Ecto neural progenitor cell (in vitro differentiated cells): ENCODE measurements around the gene DNPEP.

Experiments used
- DNase-seq: peaks from one replicate; pipeline ENCODE4 v3.0.0-alpha.2; 2018; ENCODE audit warnings: low spot score

The DNPEP gene

DNA sequence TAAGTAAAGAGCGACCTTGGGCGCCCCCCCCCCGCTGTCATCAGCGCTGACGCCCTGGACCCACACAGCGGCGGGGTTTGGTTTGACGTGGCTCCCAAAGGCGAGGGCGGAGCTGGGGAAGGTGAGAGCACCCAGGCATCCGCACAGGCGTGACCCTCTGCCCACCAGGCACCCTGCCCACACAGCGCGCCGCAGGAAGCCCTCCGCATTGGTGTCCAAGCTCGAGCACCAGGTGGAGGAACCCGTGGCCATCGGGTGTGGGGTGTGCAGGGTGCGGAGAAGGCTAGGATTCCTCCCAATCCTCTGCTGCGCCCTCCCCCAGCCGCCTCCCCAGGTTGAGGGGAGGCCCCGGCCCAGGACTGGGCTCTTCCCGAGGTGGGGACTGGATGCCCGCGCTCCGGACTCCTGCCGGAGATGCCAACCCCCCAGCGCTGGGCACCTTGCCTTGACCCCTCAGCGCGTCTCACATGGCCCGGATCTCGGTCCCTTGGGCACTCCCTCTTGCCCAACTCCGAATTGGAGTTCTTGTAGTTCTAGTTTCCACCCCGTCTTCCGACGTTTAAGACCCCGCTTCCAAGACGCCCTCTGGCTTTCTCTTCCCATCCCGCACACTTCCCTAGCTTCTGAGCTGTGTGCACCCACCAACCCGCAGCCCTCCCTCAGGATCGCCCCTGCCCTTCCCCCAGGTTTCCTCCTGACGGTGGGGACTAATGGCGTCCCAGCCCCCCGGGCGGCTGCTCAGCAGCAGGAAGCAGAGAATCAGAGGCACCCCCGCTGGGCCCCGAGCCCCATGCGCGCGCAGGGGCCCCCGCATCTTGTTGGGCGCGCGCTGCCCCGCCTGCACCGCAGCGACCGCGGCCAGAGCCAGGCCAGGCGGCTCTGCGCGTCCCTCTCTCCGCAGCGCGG, 29.3 kb downstream of the DNPEP start:
- no peak for DNase-seq

DNA sequence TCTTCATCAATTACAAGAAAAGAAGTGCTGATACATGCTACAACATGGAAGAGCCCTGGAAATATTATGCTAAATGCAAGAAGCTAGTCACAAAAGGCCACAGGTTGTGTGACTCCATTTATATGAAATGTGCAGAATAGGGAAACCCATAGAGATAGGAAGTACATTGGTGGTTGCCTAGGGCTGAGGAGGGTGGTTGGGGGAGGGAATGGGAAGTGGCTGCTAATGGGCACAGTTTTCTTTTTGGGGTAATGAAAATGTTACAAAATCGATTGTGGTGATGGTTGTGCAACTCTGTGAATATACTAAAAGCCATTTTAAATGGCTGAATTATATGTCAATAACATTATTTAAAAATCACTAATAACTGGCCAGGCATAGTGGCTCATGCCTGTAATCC, 30.9 kb downstream of the DNPEP start:
- DNase-seq, result no peak

GRCh38 chr2:219354582-219354981, 33.1 kb downstream of the DNPEP start:
- DNase-seq, result no peak

GRCh38 chr2:219353129-219353528, 34.6 kb downstream of the DNPEP start:
- no peak for DNase-seq

DNA sequence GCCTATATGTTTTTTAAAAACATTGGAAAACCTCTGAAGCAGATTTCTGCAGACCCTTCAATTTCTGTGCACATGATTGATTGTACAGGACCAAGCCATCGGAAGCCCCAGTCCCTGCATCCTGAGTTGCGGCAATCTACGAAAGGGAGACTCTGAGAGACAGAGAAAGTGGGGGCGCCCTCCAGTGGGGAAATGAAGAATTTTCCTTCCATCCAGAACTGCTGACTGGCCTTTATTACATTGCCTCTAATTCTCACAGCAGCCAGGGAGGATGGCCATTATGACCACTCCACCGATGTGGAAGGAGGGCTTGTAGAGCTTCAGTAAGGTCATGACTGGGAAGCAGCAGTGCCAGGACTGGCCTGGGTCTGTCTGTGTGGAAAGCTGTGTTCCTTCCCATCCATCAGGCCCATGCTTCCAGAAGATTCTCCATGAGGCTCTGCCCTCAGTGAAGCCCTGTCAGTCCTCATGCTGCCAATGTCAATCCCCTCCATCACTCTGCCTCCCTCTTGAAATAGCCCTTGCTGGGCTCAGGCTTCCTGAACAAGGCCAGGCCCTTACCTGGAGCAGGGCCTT, 35.2 kb downstream of the DNPEP start:
- peak; percentile 80 for DNase-seq

DNA sequence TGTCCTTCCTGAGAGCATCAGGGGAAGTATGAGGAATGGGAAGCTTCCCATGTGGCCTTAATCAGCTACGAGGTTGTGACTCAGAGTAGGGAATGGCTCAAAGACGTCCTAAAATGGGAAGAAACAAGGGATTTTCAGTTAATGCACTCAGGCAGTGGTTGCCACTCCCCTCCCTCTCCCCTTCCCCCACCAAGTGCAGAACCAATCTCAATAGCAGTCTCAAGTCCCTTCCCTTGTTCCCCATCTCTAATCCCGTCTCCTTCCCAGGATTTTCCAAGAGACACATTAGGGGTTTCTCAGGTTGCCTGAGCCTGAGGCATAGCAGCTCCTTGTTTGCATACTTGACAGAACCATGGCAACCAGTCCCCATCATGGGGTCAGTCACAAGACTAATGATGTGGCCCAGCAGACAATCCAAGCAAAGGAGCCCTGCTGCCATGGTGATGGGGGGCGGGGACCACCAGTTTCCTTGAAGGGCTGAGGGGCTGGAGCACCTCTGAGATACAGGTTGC, 36.9 kb downstream of the DNPEP start:
- DNase-seq, result peak; percentile 86

- no peak for DNase-seq
These were observed 37.5 kb downstream of the DNPEP start for GRCh38 chr2:219350215-219350614.

- DNase-seq, result no peak
These were observed 42.8 kb downstream of the DNPEP start for GRCh38 chr2:219344751-219345430.

DNA sequence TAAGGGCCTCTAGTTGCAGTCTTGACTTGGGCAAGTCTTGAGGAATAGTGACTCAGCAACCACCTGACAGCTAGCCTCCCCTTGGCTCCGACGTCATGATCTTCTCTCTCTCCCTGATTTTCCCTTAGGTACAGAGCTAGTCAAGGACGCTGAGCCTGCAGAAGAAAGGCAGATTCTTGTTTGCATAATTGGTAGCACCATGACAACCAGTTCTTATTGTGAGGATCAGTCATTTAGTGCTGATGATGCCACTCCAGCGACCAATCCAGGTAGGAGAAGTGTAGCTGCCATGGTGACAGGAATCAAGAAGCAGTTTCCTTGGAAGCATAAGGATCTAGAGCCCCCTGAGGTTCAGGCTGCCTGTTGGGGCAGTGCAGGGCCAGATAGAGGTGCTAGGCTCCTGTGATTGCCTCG, 52.3 kb downstream of the DNPEP start:
- no peak for DNase-seq

DNA sequence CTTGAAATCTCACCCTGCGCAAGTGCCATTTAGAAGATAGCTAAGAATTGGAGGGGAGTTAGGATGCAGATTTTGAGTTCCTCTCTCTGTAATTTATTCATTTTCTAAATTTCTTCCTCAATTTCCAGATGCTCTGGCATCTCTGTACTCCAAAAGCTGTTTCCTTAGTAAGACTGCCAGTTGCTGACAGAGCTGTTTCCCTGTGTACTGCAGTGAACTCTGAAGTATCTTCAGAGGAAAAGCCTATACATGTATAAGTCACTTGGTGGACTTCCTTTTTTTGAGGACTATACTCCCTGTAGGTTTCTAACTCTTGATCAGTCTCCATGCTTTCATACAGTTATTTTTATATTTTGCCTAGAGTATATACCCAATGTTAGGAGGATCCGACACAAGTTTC, 53.6 kb downstream of the DNPEP start:
- DNase-seq, result no peak

DNA sequence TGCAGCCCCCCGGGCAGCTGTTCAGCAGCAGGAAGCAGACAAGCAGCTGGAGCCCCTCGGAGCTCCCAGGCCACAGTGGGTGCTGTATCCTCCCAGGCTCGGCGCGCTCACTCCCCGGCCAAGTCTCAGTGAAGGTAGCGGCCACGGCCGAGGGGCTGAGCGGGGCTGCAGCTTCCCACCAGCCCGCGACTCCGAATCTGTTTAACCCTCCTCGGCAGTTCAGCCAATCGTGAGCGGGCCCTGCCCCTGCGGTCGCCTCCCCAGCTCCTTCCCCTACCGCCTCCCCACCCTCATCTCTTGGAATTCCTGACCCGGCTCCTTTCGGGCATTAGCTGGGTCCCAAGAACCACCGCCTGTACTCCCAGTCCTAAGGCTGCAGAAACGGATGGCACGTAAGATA, 55.2 kb downstream of the DNPEP start, which contains the start of gene RESP18:
Gene RESP18, minus strand, starts transcription at position 203 of the 400 bp plus-strand sequence.
- DNase-seq, result no peak

GRCh38 chr2:219331560-219332213, 56.0 kb downstream of the DNPEP start:
- peak; percentile 82 for DNase-seq

- DNase-seq, result no peak
These were observed 60.0 kb downstream of the DNPEP start for GRCh38 chr2:219327719-219328118.

- no peak for DNase-seq
These were observed 61.9 kb downstream of the DNPEP start for GRCh38 chr2:219325657-219326315.

GRCh38 chr2:219325136-219325535, 62.6 kb downstream of the DNPEP start:
- DNase-seq, result no peak

- no peak for DNase-seq
These were observed 64.3 kb downstream of the DNPEP start for GRCh38 chr2:219323434-219323833.
